HG02642 (cell line): ENCODE results near the gene TMEM91.

ENCODE experiments used
- ATAC-seq: cut with Tn5 transposase; IDR thresholded peaks from one replicate; pipeline ENCODE4 v1.9.1; 2021; ENCODE audit warnings: mild to moderate bottlenecking; ENCODE audit not compliant: unreplicated experiment, poor library complexity

The TMEM91 gene

DNA sequence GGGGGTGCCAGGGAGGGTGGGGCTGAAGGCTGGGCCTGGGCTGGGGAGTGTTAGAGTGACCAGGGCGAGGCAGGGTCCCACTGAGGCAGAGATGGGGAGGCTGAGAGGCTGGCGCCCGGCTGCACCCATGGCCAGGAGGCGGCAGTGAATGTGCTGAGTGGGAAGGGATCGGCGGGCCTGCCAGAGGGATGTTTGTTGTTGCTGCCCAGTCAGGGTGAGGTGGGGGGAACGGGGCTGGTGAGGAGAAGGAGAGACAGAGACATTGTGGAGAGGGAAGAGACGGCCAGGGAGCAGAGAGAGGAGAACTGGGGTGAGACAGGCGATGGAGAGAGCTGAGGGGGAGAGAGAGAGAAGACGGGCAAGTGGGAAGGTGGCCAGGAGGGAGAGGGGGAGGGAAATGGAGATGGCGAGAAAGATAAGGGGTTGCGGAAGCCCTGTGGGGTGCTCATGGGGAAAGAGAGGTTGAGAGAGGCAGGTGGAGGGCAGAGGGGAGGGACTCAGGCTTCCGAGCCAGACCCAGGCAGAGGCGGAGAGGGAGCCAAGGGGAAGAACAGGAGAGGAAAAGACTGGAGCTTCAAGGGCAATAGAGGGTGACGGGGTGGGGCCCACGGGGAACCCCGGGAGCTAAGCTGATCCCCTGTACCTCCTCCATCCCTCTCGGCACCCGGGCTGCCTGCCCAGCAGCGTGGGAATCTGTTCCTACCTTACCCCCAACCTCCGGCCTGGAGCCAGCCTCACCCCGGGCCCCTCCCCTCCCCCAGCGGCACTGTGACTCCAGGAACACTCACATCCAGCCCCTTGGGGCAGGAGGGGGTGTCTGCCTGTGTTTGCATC, 51.5 kb downstream of the TMEM91 start:
- ATAC-seq = no peak

DNA sequence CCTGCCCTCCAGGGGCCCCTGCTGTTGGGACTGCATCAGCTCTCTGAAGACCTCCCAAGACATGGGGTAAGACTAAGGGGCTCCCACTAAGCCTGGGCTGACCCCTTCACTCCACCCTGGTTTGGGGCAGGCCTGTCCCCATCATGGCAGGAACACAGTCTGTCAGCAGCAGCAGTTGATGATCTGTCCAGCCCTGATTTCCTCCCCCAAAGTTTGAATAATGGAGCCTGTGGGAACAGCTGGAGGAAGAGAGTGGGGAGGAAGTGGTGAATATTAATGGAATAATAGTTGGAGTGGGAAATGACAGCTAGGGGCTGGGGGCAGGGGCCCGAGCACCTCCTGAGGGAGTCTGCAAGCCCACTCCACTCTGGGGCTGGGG, 52.1 kb downstream of the TMEM91 start:
- ATAC-seq = no peak

DNA sequence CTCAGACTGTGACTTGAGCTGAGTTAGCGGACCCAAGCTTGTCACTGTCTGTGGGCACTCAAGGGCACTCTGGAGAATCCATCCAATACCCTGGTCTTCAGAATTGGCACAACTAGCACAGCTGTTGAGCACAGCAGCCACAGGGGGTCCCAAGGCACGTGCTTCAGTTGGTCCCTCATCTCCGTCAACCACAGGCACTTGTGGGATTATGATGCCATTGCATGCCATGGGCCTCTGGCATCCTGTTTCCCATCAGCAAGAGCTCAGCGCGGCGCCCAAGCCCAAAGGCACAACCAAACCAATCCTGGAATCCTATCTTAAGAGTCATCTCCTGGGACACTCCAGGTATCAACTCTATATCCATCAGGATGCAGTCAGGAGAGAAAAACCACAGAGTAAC, 54.6 kb downstream of the TMEM91 start:
- no peak for ATAC-seq

DNA sequence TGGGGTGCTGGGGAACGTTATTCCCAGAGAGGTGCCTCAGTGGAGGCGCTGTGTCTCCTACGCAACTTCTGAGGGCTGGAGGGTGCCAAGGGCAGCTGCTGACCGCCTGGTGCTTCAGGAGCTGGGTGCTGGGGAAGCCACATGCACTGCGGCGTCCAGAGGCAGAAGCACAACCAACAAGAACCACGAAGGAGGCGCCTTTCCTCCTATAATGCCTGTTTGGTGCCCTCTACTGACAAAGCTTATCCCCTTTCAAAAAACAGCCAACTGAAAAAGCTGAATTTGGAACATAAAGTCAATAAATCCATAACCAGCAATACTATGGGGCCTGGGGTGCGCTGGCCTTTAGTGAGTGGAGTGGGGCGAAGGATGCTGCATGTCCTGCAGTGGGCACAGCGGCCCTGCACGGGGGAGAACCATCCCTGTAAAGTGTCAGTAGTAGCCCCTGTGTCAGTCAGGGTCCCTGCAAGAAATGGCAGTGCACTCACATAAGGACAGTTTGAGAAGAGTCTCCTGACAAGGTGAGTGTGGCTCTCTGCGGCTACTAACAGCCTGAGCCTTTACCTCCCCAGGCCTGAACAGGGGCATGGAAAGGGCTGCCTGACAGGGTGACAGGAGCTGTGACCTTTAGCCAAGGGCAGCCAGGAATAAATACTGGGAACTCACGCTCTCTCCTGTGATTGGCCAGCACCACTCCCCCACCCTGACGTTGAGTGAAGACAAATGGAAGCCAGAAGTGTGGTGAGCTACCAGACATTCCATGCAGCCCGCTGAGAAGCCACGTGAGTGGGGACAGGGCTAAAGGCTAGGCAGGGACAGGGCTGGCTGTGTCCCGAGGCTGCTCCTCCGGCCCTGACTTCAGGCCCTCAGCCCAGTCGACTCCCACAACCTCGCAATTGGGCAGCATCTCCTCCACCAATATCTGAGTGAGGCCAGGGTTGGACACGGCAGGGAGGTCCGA, 55.4 kb downstream of the TMEM91 start:
- ATAC-seq = no peak

DNA sequence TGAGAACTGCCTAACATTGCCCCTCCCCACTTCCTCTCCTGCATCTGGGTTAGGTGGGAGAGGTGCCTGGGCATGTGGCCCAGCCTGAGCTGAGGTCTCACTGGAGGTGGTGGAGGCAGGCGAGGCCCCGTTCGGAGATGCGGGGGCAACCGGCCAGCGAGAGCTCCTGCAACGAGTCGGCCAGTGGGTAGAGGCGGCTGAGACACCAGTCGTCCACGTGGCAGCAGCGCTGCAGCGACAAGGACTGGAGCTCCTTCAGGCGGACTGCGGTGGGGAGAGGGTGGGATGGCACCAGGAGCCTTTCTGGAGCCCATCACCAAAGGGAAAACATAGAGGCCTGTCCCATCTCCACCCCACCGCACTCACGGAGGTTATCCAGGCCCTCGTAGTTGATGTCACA, 56.8 kb downstream of the TMEM91 start:
- ATAC-seq = no peak
